GM19043 (cell line): Measurements from ENCODE around the gene PPP4R1.
"Not testable (repeated sequence)": the region's sequence is repeated elsewhere in the genome, so short reads cannot be mapped to it uniquely, and the experiment has no call there.

Experiments used
- ATAC-seq: cut with Tn5 transposase; IDR thresholded peaks from one replicate; pipeline ENCODE4 v1.9.1; 2021; ENCODE audit warnings: low read depth; ENCODE audit not compliant: unreplicated experiment

Gene PPP4R1

DNA sequence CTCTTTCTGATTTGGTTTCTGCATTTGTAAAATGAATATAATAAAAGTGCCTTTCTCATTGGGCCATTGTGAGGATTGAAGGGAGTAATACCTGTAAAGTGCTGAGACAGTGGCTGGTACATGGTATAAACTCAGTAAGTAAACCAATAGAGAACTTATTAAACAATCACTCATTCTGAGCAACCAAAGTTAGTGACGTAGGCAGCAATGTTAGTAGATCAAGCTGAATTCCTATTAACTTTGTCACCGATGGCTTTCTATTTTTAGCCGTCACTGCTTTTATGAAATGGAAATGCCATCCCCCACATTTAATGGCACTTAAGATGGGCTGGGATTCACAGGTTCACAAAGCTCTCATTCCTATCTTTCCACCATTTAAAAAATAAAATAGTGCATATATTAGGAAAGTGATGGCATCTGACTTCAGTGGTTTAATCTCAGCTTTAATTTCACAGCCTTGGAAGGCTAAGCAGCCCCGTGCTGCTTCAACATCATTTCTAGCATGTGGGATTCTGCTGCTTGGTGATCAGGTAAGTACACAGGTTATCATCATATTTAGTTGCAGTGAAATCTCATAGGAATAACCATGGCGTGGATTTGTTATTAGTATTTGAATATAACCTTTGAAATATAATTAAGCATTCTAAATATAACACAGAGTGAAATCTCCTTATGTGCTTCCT lies 17.6 kb upstream of the PPP4R1 start:
- no peak for ATAC-seq

DNA sequence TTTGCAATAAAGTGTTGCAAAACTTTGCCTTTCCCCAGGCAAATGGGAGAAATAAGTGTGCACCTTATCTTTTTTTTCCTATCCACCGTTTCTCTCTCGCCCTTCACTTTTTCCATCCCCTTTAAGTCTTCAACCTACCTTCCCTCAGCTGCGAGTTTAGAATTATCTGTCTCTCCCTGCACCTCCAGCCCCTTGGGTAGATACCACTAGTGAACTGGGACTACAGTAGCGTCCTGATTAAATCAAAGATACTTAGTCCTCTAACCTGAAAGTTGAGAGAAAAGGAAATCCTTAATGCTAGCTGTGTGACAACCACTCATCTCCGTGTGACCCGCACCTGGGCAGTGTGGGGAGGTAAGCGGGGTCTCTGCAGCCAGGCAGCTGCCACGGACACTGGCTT lies 16.1 kb upstream of the PPP4R1 start:
- no peak for ATAC-seq

DNA sequence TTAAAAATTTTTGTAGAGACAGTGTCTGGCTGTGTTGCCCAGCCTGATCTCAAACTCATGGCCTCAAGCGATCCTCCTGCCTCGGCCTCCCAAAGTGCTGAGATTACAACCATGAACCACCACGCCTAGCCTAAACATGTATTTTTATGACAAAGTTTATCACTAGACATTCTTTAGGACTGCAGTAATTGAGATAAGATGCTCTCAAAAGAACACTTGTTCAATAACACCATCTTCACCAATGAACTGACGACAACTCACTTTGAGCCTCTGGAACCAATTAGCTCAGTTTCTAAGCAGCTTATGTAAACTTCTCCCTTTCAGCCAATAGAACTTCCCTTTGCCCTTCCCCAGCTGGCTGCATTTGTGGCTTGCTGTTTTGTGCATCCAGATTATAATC lies 15.3 kb upstream of the PPP4R1 start:
- ATAC-seq = no peak

DNA sequence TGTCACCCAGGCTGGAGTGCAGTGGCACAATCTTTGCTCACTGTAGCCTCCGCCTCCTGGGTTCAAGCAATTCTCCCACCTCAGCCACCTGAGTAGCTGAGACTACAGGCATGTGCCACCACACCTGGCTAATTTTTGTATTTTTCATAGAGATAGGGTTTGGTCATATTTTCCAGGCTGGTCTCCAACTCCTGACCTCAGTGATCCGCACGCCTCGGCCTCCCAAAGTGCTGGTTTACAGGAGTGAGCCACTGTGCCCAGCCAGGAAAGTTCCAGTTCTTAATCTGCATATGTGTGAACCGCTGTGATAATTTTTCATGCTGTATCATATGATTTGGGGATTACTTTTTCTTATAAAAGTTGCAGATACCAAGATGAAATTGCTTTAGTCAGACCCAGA lies 14.6 kb upstream of the PPP4R1 start:
- ATAC-seq = no peak

DNA sequence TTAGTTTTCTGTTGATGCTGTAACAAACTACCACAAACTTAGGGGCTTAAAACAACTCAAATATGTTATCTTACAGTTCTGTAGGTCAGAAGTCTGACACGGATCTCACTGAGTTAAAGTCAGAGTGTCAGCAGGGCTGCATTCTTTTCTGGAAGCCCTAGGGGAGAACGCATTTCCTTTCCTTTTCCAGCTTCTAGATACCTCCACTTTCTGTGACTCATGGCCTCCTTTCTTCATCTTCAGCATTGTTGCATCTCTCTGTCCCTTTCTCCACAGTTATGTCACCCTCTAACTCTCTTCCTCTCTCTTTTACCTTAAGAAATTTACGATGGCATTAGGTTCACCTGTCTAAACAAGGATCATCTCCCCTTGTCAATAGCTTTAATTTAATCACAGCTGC lies 13.3 kb upstream of the PPP4R1 start:
- ATAC-seq = no peak

DNA sequence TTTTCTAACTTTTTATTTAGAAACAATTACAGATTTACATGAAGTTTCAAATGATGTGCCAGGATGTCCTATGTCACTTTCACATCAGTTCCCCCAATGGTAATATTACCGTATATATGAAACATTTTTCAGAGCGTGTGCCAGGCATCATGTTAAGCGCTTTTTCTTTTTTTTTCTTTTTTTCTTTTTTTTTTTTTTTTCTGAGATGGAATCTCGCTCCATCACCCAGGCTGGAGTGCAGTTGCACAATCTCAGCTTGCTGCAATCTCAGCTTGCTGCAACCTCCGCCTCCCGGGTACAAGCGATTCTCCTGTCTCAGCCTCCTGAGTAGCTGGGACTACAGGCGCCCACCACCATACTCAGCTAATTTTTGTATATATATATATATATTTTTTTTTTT lies 5.6 kb upstream of the PPP4R1 start:
- ATAC-seq = no peak

DNA sequence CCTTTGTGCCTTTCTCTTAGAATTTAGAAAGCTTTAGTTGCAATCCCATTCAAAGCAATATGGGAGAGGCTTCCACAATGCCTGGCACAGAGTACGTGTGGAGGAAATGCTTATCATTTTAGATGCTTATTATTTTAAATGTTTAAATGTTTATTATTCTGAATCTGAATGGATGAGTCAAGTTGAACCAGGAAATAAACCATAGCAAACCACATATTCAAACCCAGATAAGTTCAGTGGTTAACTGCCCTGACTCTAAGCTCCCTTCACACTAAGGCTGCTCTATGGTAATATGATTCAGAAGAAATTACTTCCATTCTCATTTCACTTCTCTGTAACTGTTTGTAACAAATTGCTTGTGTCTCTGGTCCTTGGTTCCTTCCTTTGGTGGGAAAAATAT lies 5.2 kb upstream of the PPP4R1 start:
- no peak for ATAC-seq

DNA sequence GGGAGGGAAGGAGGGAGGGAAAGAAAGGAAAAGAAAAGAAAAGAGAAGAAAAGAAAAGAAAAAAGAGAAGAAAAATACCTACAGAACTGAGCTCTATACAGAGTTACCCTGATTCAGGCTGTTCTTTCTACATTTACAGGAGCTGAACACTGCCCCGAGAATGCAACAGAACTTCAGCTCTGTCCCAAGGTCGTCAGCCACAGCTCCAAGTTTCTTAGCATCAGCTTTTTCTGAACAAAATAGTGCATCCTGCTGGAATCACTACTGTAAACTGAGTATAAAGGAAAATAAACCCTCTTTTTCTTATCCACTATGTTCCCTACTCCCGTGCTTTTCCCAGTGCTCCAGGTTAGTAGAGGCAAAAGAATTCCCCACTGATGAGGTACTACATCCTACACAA lies 4.7 kb upstream of the PPP4R1 start:
- no peak for ATAC-seq

DNA sequence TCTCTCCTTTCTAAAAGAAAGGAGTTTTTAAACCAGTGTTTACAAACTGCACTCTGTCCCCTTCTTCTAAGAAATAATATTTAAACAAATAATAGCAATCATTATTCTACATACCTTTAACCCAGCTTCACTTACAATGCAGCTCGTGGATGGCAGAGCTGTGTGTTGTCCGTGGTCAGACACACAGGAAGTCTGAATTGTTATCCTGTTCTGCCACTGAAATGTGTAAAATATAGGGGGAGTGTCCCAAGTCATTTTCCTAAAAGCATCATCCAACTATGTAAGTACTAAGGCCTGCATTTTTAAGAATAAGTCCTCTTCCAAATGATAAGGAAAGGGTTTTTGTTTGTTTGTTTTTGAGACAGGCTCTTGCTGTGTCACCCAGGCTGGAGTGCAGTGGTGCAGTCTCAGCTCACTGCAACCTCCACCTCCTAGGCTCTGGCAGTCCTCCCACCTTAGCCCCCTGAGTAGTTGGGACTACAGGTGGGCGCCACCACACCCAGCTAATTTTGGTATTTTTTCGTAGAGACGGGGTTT lies 2.7 kb upstream of the PPP4R1 start:
- no peak for ATAC-seq

DNA sequence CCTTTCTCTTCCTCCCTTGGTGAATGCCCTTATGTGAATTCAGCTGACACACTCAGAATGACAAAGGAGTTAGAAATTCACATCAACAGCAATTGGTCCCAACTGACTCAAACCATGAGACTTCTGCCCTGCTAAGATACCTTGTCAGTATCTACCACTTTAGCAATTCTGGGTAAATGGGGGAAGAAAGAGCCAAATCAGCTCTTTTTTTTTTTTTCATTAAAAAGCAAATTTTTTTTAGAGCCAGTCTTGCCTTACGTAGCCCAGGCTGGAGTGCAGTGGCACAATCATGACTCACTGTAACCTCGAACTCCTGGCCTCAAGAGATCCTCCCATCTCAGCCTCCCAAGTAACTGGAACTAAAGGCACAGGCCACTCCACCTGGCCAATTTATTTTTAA lies 1.7 kb upstream of the PPP4R1 start:
- ATAC-seq = no peak

DNA sequence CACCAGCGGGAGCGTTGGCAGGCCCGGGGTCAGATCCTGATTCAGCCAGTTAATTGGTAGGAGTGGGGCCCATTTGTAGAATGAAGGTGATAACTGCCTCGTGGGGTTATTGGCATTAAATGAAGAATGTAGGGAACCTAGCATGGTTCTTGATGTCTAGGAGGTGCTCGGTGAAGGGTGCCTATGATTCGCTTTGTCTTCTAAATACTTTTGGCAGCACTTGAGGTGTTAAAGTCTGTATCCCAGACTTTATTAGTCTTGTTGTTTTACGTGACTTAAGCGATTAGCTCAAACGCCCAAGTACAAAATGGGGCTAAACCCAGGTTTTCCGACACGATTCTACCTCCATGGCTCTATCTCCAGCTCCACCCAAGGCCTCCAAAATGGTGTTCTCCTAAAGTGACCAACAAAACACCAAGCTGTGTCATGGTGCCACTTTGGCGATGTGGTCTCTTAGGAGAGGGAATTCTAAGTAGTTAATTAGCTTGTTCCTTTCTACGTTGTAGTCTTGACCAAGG lies 980 bp upstream of the PPP4R1 start:
- ATAC-seq = no peak

DNA sequence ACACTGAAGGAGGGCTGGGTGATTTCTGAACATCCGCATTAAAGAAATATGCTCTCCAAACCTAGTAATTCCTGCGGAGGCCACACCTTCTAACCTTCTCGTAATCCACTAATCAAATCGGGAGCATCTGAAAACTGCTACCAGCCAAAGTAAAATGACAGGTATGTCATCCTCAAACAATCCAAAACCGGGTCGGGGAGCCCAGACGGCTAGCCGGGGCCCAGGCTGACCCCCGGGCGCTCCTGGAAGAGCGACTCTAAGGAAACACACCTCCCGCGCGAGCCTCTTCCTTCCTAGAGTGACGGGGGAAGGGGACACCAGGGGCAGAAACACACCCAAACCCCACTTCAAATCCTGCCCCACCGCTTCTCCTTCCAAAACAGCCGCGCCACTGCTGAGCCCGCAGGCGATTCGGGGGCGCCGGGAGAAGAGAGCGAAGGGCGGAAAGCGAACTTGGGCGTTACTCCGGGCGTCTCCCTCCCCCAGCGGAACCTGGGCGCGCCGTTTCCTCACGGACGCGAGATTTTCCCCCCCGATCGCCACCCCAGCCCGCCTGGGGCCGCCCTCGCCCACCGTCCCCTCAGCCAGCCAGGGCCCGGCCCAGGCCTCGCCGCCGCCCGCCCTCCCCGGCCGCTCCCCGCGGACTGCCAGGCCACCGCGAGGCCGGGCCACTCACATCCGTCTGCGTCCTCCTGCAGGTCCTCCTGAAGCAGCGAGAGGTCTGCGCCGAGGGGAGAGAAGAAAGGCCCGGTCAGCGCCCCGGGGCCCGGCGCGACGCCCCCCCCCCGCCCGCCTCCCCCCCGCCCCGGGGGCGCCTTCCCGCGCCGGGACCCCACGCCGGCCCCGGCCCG lies 584 bp downstream of the PPP4R1 start:
- ATAC-seq = peak; percentile 23

DNA sequence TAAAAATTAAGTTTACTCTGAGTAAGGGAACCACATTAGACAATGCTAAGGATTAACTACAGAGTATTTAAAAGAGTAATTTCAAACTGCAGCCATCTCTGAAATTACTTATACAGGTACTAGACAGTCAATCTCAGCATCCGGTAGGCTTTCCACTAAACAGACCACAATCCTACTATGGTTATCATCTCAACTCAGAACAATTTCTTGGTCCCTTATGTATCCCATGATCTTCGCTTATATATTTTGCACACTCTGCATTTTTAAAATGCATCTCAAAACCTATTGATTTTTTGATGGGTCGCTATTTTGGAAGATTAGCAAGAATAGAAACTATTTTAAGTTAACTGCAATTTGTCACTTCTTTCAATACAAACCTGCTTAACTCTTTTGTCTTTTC lies 1.4 kb downstream of the PPP4R1 start:
- ATAC-seq = no peak

DNA sequence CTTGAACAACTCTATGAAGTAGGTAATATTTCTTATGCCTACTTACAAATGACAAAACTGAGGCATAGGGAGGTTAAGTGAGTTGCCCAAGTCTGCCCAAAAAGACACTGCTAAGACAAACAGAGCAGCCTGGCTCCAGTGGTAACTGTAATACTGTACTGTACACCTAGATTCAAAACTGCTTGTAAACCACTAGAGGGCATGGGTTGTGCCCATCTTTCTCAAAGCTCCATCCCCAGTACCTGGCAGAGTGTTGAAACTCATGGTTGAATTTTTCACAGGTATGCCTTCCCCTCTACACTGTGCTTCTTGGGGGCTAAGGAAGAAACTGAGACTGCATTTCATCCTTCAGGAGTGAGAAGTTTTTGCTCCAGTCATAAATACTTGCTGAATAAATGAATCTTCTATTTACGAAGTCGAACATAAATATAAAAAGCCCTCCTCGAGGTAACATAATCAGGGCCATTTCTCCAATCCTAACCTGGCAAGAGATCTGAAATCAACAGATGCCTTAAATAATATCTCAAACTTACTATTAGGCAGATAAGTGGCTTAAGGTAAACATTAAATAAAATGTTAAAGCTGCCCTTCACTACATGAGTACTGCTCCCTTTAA lies 2.0 kb downstream of the PPP4R1 start:
- ATAC-seq = no peak

DNA sequence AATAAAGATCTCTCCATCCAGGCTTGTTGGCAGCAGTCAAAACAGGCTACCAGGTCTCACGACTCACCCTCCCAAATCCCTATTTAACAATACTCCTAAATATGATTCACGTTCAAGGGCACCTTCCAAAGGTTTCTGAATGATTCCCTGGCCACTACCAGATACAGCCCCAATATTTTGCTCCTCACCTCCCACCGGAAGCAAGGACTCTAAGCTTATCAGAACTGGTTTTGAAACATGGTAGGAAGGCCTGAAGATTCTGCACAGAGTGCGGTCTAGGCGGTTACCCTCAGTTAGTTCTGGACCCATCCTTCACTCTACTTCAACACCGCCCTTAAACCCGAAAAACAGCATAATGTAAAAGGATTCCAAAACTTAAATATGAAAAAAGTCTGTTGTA lies 5.2 kb downstream of the PPP4R1 start:
- no peak for ATAC-seq

DNA sequence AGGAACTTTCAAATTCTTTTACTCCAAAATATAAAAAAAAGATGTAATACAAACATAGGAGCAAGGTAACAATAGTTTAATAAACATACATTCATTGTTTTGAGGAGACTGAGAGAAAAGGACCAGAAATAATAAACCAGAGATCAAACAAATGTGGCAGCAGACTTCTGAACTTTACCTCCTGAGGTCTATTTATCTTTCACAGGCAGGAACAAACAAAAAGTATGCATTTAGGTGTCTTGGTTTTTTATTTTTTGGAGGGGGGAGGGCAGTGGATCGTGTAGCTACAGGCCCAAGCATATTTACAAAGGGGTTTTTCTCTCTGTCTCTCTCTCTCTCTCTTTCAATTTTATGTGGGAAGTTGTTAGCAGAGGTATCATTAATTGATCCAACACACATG lies 5.6 kb downstream of the PPP4R1 start:
- ATAC-seq = no peak

DNA sequence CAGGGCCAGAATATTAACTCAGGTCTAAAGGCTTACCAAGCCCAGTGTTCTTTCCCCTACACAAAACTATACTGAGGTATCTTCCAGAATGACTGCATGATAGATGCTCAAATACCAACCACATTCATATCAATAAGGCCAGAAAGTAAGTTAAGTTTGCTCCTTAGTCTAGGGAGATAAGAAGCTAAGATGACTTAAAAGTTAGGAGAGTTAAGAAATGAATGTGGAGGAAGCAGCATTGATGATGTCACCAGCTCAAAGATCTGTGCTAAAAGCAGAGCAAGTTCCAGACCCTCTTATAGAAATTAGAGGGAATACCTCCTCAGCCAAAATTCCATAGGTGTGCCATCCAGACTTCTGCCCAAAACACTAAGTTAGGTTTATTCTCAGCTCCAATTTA lies 6.1 kb downstream of the PPP4R1 start:
- ATAC-seq = no peak

DNA sequence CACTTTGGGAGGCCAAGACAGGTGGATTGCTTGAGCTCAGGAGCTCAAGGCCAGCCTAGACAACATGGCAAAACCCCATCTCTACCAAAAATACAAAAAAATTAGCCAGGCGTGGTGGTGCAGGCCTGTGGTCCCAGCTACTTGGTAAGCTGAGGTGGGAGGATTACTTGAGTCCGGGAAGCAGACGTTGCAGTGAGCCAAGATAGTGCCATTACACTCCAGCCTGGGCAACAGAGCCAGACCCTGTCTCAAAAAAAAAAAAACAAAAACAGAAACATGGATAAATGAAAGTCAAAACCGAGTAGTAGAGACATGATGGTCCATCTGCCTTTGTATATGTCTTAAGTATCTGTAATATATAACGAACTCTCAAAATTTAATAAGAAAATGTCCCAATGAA lies 7.2 kb downstream of the PPP4R1 start:
- not testable (repeated sequence) for ATAC-seq

DNA sequence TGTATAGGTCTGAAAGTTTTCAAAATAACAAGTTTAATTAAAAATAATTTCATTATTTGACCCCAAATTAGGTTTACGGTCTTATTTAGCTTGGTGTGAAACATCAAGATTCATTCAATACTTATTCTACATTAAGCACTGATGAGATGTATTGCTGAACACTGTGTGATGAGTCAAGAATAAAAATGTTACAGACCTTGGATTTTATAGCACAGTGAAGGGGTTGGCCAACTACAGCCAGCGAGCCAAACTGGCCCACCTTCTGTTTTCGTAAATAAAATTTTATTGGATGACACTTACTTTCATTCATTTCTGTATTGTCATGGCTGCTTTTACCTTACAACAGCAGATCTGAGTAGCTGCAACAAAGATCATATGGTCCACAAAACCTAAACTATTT lies 8.3 kb downstream of the PPP4R1 start:
- ATAC-seq = no peak

DNA sequence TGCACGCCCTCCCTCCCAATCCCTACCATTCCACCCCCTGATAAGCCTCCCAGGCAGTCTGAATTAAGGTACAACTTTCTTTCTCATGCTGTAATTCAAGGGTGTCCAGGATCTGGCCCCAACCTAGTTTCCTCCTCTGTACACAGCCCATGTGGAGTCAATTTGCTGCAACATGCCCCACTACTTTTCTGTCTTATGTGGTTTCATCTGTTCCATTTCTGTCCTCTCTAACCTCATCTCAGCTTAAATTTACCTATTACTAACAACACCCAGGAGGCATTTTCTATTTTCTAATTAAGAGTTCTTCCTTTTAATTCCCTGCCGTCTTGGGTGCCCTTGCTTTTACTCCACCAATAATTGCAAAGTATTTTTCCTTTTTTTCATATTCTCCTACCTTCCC lies 10.0 kb downstream of the PPP4R1 start:
- ATAC-seq = no peak

DNA sequence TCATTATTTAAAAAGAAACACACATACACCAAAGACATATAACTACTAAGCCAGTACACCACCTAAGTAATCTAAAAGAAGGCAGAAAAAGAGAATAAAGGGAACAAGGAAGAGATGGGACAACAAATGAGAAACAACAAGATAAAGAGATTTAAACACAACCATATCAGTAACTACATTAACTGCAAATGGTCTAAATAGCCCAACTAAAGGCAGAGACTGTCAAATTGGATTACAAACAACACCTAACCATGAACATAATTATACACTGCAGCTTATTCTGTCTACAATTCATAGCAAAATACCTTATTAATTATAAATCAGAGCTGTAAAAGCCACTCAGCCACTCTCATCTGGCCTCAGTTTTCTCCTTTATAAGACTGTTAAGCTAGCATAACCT lies 15.0 kb downstream of the PPP4R1 start:
- no peak for ATAC-seq
